ENCODE results near the gene RTEL1. TPM values are rescaled to one million over a fixed set of nuclear protein-coding genes. Genes with fewer than 3 reads are reported as not detected.
A peak's percentile ranks its signal among the peaks of the same experiment; 100 is the strongest.

RTEL1 gene
- total and polyA plus RNA-seq, 2 donors (not counting 1 experiment from before 2014, with no cell fraction given), result 4.7 to 12.4 TPM

GRCh38 chr20:63690898-63691710 is 33.0 kb downstream of the RTEL1 start:
- Histone ChIP-seq H2AFZ (ENCODE audit: low read length) (no peak overlapping the region), H3K9me3 (ENCODE audit: control insufficient read depth, insufficient read depth, low read depth, low read length) (no peaks in the 10 kb centered on the region), H3K9ac (ENCODE audit: insufficient read depth, low read length) (no peak overlapping the region), H3K79me2 (ENCODE audit: control insufficient read depth, insufficient read depth, low read length) (no peaks in the 10 kb centered on the region), H3K4me3 (replicated peaks in 1 of 4; ENCODE audit: control extremely low read depth in 1 of 4, insufficient read depth in 1 of 4, low read depth in 3 of 4, low read length in 4 of 4) (no peak overlapping the region), H3K27me3 (ENCODE audit: control insufficient read depth, insufficient read depth, low read length) (no peaks in the 10 kb centered on the region), H3K27ac (ENCODE audit: insufficient read depth, low read length) (no peak overlapping the region), H3K36me3 (ENCODE audit: control insufficient read depth, insufficient read depth, low read length) (peaks cover 29% of the 10 kb centered on the region), H3K4me2 (ENCODE audit: extremely low read depth, insufficient read depth, low read length) (no peak overlapping the region), H3K4me1 (ENCODE audit: control insufficient read depth, extremely low read depth, insufficient read depth, low read length) (peaks cover 20% of the 10 kb centered on the region), H4K20me1 (ENCODE audit: control insufficient read depth, extremely low read depth, insufficient read depth, low read length) (no peaks in the 10 kb centered on the region)
- TF ChIP-seq EZH2 (IDR thresholded peaks at IDR 0.05; ENCODE audit: low read length, missing control alignments) (no peak), CTCF (conservative IDR thresholded peaks at IDR 0.05 in 1 of 2, IDR thresholded peaks at IDR 0.05 in 1 of 2; ENCODE audit: low read depth in 1 of 2, low read length in 2 of 2) (no peak)
- no peak for DNase-seq (ENCODE audit: low read depth in 2 of 2)

- DNase-seq (ENCODE audit: low read depth in 2 of 2), result no peak
- peak overlapping the region; percentile 2 for H3K27ac ChIP-seq (ENCODE audit: insufficient read depth, low read length)
Observed at GRCh38 chr20:63691711-63692435, 33.8 kb downstream of the RTEL1 start.

More at GRCh38 chr20:63691711-63692435, 33.8 kb downstream of the RTEL1 start:
- no peak overlapping the region for H3K4me3 ChIP-seq (replicated peaks in 1 of 4; ENCODE audit: control extremely low read depth in 1 of 4, insufficient read depth in 1 of 4, low read depth in 3 of 4, low read length in 4 of 4)
- no peaks in the 10 kb centered on the region for H3K9me3 ChIP-seq (ENCODE audit: control insufficient read depth, insufficient read depth, low read depth, low read length)
- no peak overlapping the region for H3K9ac ChIP-seq (ENCODE audit: insufficient read depth, low read length)
- peaks cover 31% of the 10 kb centered on the region for H3K36me3 ChIP-seq (ENCODE audit: control insufficient read depth, insufficient read depth, low read length)
- no peak for TF ChIP-seq EZH2 (IDR thresholded peaks at IDR 0.05; ENCODE audit: low read length, missing control alignments)
- no peak for TF ChIP-seq CTCF (conservative IDR thresholded peaks at IDR 0.05 in 1 of 2, IDR thresholded peaks at IDR 0.05 in 1 of 2; ENCODE audit: low read depth in 1 of 2, low read length in 2 of 2)
- peaks cover 17% of the 10 kb centered on the region for H3K4me1 ChIP-seq (ENCODE audit: control insufficient read depth, extremely low read depth, insufficient read depth, low read length)
- no peak overlapping the region for H2AFZ ChIP-seq (ENCODE audit: low read length)
- H3K27me3 ChIP-seq (ENCODE audit: control insufficient read depth, insufficient read depth, low read length), result no peaks in the 10 kb centered on the region
- H4K20me1 ChIP-seq (ENCODE audit: control insufficient read depth, extremely low read depth, insufficient read depth, low read length), result no peaks in the 10 kb centered on the region
- no peak overlapping the region for H3K4me2 ChIP-seq (ENCODE audit: extremely low read depth, insufficient read depth, low read length)
- no peaks in the 10 kb centered on the region for H3K79me2 ChIP-seq (ENCODE audit: control insufficient read depth, insufficient read depth, low read length)

All from fibroblast of lung (primary cell).